Hematopoietic multipotent progenitor cell (in vitro differentiated cells): ENCODE results near the gene JARID2. TPM values are rescaled to one million over a fixed set of nuclear protein-coding genes. Genes with fewer than 3 reads are reported as not detected.

ENCODE experiments used
- DNase-seq, 3 donors: peaks; one replicate each; pipeline ENCODE4 v3.0.0-alpha.2; 2011 to 2015; ENCODE audit warnings: low read depth in 2 of 3, low spot score in 2 of 3
- total RNA-seq: library from RNA; depleted of rRNA; stranded (reverse); fragments of >200 nt; gene quantifications from one replicate; pipeline ENCODE4 v1.2.3, GENCODE V29; 2012

The JARID2 gene
- total RNA-seq, 1 donor: 43.4 TPM

DNA sequence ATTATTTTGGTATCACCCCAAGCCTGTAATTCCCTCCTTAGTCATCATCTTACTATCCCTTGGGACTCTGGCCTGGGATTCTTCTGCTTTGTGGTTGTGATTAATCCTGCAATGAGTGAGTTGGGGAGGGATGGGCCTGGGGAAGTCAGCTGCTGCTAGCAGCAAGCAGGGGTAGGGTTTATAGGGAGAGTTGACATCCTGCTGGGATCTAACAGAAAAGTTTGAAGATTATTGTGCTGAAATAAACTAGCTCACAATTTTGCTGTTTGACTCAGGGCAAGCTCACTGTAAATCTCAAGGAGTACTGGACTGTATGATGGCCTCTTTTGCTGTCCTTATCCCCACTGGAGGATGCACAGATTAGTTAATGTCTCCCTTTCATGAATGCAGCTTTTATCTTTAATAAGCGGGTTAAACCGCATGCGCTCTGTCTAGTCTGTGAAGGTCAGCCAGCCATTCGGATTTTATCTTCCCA is 83.4 kb downstream of the JARID2 start:
- DNase-seq: no peak

DNA sequence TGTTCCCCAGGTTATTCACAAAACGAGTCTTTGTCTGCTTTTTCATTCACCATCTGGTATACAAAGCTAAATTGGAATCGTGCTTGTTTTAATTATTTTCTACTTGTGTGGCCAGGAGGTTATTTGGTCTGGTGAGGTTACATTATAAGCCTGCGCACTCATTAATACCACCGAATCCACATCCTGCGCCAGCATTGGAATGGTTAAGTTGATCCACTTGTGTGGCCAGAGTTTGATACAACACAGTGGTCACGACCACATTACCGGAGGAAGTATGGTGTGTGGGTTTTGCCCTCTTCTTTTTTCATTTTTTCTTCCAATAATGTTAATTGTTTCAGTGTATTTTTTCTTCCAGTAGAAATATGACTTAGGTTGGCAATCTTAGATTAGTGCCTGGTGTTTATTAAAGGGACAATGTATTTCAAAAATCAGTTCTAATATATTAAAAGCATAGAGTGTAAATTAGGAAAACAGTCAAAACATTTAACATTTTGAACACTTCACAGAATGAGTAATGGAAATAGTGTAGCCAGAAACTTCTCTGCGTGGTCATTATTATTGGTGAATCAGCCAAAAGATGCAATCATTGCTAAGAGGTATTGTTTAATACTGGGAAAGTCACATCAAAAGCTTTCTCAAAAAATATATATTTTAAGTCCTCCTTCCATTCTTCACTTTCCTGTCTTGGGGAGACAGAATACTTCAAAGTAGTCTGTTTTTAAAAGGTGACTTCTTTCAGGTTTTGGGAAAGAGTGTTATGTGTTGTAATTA is 84.5 kb downstream of the JARID2 start:
- DNase-seq: peak in 1 of 3 donors; percentile 50

GRCh38 chr6:15331143-15331542 is 85.3 kb downstream of the JARID2 start:
- no peak for DNase-seq

- no peak for DNase-seq
Measured at GRCh38 chr6:15331629-15332251, 85.9 kb downstream of the JARID2 start.

GRCh38 chr6:15332446-15332845 is 86.6 kb downstream of the JARID2 start:
- DNase-seq: no peak

GRCh38 chr6:15335385-15335784 is 89.5 kb downstream of the JARID2 start:
- no peak for DNase-seq

DNA sequence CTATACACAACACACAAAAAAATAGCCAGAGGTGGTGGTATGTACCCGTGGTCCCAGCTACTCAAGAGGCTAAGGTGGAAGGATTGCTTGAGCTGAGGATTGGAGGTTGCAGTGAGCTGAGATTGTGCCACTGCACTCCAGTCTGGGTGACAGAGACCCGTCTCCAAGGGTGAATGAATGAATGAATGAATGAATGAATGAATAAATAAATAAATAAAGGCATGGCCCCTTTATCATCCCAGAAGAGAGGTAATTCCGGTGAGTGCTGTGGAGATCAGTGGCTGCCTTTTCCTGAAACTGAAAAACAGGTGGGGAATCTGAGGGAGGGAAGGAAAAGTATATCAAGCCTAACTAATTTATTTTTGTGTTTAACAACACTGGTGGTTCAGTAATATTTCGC is 90.0 kb downstream of the JARID2 start:
- DNase-seq: no peak

DNA sequence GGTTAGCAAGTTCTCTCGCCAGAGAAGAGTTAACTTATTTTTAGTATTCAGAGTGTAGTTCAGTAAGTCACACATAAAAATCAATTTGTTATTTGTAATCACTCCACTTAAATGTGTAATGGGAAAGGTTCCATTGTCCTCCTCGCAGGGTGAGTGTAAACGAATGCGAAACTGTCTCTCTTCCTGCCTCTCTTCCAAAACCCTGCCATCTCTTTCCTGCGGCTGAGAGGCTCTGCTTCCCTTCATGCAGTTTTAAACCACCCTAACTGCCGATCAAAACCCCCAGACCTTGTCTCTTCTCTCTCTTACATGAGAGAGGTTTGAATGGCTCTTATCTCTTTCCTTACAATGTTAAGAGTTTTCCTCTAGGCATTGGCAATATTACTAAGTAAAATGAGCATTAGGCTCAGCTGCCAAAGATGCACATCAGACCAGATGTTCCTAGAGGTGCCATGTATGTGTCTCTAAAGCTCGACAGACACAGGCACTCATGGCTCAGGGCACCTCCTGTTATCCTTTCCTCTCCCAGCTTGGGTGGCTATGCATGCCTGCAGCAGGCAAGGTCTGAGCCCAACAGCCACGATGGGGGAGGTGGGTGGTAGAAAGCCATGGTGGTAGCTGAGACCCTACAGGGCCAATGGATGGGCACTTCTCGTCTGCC is 91.2 kb downstream of the JARID2 start:
- DNase-seq: peak in 1 of 3 donors; percentile 36

DNA sequence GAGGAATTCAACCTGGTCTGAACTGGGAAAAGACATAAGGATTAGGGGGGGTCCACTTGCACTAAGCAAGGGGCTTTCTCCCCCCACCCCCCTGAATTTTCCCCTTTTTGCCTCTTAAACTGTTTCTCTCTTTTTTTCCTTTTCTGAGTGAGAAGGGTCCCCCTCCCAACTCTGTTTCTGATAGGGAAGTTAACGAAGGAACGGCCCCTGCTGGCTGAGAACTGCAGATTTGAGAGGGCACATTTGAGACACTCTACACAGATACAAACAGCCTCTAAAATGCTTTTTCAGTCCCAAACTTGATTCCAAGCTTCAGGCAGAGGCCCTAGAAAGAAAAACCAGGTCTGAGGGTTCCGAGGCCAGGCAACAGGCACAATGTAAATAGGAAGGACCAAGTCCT is 91.7 kb downstream of the JARID2 start:
- peak in 2 of 3 donors; percentile 59 to 68 for DNase-seq

DNA sequence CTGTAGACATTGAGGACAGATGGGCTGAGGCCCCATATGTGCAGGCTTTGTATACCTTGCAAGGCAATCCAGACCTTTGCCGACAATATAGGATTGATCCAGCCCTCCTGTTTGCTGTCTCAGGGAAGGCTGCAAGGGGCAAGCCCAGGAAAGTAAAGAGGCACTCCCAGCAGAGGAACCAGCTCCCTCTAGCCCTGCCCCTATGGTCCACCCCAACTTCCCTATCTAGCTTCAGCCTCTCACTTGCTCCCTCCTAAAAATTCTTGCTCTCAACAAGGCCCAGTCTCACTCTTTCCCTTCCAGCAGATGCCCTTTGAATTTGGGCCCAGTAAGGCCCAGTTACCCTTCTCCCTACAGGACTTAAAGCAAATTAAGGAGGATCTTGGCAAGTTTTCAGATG is 92.6 kb downstream of the JARID2 start:
- DNase-seq: no peak

GRCh38 chr6:15339081-15339480 is 93.2 kb downstream of the JARID2 start:
- no peak for DNase-seq

DNA sequence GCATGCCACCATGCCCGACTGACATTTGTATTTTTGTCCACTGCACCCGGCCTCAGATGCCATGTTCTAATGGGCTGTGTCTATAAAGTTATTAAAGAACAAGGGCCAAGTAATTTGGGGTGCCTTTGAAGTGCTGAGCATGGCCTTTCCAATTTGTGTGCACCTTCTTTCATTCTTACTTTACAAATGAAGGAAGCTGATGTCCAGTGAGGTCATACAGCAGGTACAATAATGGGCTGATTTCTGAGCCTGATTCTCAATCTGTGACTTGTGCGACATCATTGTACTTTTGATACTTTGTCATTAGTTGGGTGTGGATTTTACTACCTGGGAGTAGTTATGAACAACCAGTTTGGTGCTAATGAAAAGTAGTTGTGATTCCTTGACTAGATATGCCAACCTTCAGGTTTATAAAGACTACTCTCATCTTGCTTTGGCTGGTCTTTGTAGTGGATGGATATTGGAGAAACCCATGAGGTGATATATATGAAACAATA is 94.3 kb downstream of the JARID2 start:
- DNase-seq: no peak

DNA sequence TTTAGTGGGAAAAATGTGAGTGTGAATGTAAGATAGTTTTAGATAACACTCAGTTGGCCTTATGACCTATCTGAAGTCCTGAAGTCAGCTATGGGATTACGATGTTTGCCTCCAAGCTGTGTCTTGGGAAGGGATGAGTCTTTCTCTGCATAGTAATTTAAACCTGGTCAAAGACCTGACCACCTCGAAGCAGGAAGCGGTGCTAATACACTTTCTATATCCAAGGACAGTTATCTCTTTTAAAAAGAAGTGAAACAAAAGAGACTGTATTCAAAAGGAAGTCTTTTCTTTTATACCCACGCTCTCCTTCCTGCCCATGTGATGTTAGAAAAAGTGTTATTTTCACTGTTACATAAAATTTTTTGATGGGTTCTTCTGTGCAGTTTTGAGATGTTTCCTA is 94.9 kb downstream of the JARID2 start:
- no peak for DNase-seq

DNA sequence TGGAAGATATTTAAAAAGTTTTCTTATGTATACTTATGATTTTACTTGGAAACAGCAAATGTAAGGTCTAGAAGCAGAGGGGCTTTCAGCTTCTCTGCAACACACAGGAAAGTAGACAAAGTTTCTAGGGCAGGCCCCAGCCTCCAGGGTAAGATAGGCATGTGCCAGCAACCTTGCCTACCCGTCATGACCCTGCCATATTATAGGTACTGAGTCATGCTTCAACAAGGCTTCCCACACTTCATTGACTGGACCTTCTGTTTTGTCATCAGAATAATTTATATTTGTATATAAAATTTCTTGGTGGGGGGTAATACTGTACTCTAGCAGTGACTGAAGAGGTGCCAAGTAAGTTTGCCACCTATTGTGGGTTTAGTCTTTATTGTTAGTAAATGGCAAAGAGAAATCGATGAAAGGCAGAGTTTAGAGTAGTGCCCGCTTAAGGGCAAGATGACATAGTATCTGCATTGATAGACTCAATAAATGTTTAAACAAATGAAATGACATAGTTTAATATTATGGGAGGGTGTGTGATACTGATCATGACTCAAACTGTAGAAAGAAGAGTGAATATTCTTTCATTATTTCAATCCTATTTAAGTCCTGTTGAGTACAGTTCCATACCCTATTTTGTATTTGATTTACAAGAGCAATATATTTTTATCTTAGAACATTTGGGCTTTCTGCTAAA is 95.6 kb downstream of the JARID2 start:
- DNase-seq: no peak

DNA sequence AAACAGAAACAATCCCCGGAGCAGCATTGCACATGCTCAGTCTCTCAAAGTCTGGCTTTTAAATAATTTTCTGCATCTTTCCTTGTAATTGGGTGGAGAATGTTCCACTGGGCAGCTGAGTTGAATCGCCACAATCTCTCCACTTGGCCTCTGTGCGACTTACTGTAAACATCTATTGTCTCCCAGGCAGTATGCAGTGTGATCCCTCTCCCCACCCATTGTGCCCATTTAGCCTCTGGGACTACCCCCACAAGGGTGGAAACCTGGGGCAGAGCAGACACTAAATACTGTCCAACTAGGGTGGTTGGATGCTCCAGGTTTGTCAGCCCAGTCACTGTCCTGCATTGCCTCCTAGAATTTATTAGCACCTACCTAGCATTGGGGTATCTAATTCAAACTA is 96.2 kb downstream of the JARID2 start:
- no peak for DNase-seq

GRCh38 chr6:15343490-15344191 is 97.8 kb downstream of the JARID2 start:
- peak in 1 of 3 donors; percentile 70 for DNase-seq

GRCh38 chr6:15344192-15344519 is 98.3 kb downstream of the JARID2 start:
- DNase-seq: no peak

DNA sequence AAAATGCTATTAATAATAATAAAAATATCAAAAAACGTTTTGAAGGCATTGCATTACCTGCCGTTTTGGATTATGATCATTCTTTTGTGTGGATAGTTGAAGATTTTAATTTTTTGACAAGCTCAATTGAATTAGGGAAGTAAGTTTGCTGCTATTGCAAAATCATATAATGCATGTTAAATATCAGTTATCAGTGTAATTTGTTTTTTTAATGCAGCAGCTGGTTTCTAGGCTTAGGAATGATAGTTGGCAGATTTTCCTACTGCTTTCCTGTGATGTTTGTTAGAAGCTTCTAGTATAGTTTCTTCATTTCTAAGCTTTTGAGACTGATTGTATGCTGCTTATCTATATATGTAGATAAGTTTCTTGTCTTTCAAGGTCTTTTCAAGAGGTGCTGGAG is 99.0 kb downstream of the JARID2 start:
- no peak for DNase-seq

DNA sequence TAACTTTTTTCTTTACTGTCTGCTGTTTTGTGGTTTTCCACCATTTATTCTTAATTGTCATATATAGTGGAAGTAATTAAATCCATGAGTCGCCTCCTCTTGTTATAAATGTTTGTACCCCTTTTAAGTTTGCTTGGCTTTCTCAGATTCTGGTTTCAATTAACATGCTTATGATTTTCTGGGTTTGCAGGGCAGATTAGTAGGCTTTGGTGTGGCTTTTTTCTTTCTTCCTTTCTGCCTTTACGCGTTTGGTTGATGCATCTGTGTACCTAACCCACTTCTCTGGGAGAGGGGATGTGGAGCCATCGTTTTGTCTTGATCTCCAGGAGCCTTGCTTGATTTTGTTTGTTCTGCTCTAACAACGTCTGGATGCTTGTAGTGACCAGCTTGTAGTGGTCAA is 100.4 kb downstream of the JARID2 start:
- no peak for DNase-seq

- no peak for DNase-seq
Measured at GRCh38 chr6:15348528-15348927, 102.7 kb downstream of the JARID2 start.

GRCh38 chr6:15349379-15349778 is 103.5 kb downstream of the JARID2 start:
- no peak for DNase-seq
